Lower leg skin (tissue), 3 donors: ENCODE data around the gene THADA.

ENCODE experiments used
- POLR2A ChIP-seq, 2 donors: fragments of 450-650 bp; IDR thresholded peaks; one replicate each; pipeline ENCODE4 v1.6.1; 2016 to 2017; ENCODE audit warnings: antibody characterized with exemption in 2 of 2, mild to moderate bottlenecking in 1 of 2, moderate library complexity in 1 of 2
- TF ChIP-seq, protein P1 (sequence below), 3 donors: fragments of 450-650 bp; IDR thresholded peaks; one replicate each; pipeline ENCODE4 v1.5.1; 2016; ENCODE audit warnings: antibody characterized with exemption in 3 of 3, mild to moderate bottlenecking in 3 of 3, moderate library complexity in 2 of 3

DNA sequence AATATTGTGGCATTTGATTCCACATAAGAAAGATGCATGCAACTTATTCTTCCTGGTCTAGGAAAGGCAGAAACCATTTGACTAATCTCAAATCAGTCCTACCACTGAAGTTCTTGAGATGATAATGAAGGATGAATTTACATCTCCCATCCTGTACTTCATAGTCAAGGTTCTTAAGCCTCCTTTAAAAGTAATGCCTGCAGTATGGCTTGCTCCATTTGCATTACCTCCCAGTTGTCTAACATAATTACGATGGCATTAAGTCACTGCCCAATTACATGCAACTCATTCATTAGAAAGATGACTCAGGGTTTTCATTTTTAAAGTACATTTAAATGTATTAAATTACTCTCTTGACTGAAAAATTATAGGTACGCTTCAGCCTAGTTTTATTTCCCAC, 32.2 kb downstream of the THADA start:
- TF ChIP-seq, protein P1, sequence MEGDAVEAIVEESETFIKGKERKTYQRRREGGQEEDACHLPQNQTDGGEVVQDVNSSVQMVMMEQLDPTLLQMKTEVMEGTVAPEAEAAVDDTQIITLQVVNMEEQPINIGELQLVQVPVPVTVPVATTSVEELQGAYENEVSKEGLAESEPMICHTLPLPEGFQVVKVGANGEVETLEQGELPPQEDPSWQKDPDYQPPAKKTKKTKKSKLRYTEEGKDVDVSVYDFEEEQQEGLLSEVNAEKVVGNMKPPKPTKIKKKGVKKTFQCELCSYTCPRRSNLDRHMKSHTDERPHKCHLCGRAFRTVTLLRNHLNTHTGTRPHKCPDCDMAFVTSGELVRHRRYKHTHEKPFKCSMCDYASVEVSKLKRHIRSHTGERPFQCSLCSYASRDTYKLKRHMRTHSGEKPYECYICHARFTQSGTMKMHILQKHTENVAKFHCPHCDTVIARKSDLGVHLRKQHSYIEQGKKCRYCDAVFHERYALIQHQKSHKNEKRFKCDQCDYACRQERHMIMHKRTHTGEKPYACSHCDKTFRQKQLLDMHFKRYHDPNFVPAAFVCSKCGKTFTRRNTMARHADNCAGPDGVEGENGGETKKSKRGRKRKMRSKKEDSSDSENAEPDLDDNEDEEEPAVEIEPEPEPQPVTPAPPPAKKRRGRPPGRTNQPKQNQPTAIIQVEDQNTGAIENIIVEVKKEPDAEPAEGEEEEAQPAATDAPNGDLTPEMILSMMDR (IDR thresholded peaks at IDR 0.05), result no peak
- TF ChIP-seq POLR2A (IDR thresholded peaks at IDR 0.05), result no peak
